HG03442 (cell line): ENCODE data around the gene AGK.
A peak's percentile ranks its signal among the peaks of the same experiment; 100 is the strongest.
"Not testable (repeated sequence)": the region's sequence is repeated elsewhere in the genome, so short reads cannot be mapped to it uniquely, and the experiment has no call there.

Experiments used
- ATAC-seq: cut with Tn5 transposase; IDR thresholded peaks from one replicate; pipeline ENCODE4 v1.9.1; 2021; ENCODE audit warnings: mild to moderate bottlenecking, moderate library complexity; ENCODE audit not compliant: unreplicated experiment

The AGK gene

GRCh38 chr7:141645188-141645587, 94.0 kb downstream of the AGK start:
- no peak for ATAC-seq

- no peak for ATAC-seq
These were observed 95.7 kb downstream of the AGK start for GRCh38 chr7:141646826-141647480.

DNA sequence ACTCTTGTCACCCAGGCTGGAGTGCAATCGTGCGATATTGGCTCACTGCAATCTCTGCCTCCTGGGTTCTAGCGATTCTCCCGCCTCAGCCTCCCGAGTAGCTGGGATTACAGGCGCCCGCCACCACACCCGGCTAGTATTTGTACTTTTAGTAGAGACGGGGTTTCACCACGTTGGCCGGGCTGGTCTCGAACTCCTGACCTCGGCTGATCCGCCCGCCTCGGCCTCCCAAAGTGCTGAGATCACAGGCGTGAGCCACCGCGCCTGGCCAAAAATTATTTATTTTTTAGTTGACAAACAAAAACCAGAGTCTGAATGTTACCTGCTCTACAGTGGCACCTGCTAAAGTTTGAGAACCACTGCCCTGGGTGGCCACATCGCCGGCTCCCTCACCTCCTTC, 96.5 kb downstream of the AGK start:
- ATAC-seq: not testable (repeated sequence)

GRCh38 chr7:141648276-141649114, 97.3 kb downstream of the AGK start:
- ATAC-seq: no peak

DNA sequence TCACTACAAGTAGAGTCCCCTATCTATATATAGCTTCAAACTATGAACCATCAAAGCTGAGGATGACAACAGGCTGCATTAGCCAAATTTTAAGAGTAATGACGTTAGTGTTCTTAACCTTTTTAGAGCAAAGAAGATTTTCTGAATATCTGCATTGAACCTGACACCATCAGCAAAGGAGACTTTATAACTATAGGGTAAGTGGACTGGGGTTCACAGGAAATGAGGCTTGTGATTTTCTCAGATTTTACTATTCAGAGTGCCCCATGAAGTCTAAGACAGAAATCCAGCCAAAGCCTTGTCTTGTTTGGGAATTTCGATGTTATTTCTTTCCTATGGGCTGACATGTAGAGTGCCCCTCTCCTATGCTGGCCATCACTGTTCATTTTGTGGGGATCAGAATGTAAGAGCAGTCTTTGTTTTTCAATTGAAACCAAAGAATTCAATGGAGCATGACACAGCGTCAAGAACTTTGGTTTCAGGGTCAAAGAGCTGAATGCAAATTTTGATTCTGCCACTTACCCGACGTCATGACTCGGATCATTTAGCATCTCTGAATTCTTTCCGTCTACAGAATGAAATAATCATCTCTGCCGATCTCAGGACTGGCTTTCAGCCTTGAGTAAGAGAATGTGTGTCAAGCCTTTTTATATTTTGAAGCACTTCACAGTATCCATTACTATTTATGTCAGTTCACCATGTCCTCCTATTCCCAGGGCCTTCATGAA, 98.1 kb downstream of the AGK start:
- ATAC-seq: peak; percentile 66

DNA sequence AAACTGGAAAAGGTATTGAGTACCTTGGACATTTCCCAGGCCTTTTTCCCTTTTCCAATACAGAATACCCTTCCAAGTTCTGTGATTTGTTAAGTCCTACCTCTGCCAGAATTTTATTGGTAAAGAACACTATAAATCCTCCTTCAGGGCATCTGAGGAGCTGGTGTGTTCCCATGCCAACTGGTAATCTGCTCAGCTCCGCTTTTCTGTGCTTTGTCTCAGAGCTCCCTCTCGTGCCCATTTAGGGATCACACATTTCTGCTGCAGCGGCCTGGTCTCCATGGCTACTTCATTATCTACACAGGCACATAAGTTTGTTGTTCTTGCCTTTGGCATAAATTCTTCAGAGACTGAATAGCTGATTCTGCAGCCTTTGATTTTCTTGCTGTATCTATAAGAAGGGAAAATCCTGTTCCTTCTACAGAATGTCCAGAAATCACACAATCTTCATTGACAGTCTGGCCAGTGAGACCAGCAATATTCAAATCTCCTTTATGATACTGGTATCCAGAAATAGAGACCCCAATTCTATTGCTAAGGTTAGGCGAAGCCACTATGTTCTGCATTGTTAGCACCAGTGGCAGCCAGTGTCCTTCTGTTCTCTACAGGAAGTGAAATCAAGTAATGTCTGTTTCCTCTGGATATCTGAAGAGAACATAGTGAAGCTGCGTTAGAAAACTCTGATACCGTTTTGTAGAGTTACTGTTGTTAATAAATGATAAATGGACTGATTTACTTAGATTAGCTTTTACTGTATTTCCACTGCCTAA, 98.8 kb downstream of the AGK start:
- peak; percentile 78 for ATAC-seq

DNA sequence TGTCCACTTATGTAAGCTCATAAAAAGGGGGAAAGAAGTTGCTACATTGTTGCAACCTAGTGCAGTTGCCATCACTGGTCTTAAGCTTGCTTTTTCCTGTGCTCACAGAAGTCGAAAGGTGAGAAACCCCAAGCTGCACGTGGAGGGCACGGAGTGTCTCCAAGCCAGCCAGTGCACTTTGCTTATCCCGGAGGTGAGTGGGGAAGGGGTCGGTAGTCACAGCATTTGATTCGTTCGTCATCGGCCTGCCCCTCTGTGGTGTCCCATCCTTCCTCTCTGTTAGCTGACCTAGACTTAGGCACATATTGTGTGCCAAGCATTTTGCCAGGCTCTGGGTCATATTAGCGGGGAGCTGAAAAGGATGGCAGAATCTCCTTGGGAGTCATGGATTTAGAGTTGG, 100.2 kb downstream of the AGK start:
- ATAC-seq: no peak

- ATAC-seq: no peak
These were observed 101.5 kb downstream of the AGK start for GRCh38 chr7:141652691-141653090.

- ATAC-seq: peak; percentile 69
These were observed 103.3 kb downstream of the AGK start for GRCh38 chr7:141654551-141654950.

DNA sequence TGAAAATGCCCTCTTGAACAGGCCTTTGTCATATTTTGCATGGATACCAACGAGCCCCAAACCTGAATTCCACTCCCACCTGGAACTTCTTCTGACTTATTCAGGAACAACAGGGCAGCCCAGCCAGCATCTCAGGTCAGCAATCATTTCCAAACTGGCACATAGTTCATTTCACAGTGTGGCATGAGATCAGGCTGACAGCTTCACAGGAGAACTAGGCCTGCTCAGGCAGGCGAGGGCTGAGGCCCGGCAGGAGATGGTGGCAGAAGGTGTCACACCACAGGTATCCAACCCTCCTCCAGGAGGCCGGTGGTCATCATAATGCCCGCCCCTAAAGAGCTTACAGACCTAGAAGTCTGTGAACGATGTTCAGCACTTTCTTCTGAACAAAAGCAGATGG, 108.3 kb downstream of the AGK start:
- no peak for ATAC-seq

DNA sequence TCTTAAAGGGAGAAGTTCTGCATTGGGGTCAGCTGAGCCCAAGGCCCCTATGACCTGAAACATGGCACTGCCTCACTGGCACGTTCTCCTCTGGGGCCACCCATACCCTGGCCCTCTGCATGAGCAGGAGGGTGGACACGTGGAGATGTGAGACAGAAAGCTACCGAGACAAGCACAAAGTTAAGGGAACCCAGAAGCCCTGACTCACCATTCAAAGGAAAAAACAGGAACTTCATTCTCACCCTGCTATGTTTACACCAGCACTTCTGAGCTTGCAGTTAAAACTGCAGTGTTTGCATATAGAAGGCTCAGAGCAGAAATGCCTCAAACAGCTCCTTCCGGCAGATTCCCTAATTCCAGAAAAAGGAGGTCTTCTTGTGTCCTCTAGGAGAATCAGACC, 109.0 kb downstream of the AGK start:
- ATAC-seq: no peak

DNA sequence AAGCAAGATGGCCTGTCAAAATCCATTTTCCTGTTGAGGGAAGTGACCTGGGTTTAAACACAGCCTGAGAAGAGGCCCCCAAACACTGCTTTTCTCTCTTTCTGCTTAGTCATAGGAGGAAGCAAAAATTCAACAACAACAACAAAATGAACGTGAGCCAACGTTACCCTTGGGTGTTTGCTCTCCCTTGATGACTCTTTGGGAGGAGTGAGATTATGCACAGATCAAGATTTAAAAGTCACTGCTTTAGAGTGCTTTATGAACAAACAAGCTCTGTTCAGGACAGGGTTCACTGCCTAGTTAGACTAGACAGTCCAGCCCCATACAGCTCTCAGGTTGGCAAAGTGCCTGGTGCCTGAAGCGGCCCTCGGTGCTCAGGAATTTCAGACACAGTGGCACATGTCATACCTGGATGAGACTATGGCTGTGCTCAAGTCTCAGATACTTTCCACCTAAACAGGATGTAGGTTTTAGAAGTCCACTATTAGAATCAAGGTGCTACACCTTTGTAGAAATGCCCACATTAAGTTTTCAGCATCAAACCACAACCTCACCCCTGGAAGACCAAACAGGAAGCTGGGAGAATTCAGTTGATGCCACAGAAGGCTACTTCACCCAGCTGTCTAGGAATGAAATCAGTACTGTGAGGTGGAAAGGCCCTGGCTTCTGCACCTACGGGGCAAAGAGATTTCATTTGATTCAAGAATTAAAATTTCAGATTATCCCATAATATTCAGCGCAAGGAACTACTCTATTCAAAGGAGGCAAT, 112.1 kb downstream of the AGK start:
- no peak for ATAC-seq

GRCh38 chr7:141664450-141664849, 113.2 kb downstream of the AGK start:
- ATAC-seq: no peak

DNA sequence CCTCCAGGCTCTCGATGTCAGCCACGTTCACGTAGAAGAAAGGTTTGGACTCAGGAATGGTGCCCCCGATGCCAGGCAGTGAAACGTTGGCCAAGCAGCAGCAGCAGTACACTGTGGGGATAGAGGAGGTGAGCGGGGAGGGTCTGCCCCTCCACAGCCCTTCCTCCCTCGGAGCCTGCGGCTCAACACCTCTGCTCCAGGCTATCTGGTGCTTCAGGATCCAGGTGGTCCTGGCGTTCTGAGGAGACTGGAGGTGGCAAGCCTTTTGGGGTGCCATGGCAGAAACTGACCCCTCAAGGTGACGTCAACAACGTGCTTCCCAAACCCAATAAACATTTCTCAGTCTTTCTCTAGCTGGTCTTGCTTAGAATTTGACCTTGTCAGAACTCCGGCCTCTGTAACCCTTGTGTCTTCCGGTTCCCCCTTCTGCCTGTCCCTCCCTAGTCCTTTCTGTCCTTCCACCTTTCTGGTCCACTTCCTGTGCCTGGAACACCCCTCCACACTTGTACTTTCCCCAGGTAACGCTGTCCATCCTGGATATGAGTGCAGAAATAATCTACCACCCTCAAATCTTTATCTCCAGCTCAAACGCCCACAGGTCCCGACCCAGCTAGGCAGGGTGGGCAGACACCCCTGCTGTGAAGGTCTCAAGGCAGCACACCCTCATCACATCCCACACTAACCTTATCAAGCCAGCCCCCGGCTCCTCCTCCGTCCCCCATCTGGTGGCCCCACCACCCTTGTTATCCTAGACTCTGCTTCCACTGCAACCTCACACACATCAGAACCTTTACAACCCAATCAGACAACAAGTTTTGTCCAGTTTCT, 114.2 kb downstream of the AGK start:
- no peak for ATAC-seq

GRCh38 chr7:141666071-141666470, 114.9 kb downstream of the AGK start:
- ATAC-seq: no peak

GRCh38 chr7:141668853-141669252, 117.6 kb downstream of the AGK start:
- no peak for ATAC-seq

GRCh38 chr7:141671705-141672496, 120.7 kb downstream of the AGK start:
- no peak for ATAC-seq

DNA sequence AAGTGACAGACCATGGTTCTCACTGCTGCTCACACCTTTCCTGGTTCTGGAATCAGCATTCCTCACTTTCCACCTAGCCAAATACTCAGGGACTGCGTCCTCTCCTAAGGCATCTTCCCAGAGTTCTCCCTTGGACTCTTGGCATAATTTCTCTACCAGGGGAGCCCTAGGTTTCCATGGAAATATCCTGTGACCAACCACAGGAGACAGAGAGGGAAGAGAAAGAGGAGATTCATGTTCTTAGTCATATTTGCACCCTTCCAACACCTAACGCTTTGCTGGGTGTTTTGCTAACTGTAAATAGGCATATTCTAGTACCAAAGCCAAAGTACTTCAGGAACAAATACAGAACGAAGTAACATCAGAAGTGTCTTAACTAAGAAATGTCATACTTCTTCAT, 122.1 kb downstream of the AGK start:
- no peak for ATAC-seq
